HG02981 (cell line): ENCODE measurements around the gene SCNN1A.

Source experiments
- ATAC-seq: cut with Tn5 transposase; IDR thresholded peaks from one replicate; pipeline ENCODE4 v1.9.1; 2021; ENCODE audit warnings: mild to moderate bottlenecking, moderate library complexity; ENCODE audit not compliant: unreplicated experiment

The SCNN1A gene

GRCh38 chr12:6335451-6336078, 39.8 kb downstream of the SCNN1A start:
- peak; percentile 76 for ATAC-seq

DNA sequence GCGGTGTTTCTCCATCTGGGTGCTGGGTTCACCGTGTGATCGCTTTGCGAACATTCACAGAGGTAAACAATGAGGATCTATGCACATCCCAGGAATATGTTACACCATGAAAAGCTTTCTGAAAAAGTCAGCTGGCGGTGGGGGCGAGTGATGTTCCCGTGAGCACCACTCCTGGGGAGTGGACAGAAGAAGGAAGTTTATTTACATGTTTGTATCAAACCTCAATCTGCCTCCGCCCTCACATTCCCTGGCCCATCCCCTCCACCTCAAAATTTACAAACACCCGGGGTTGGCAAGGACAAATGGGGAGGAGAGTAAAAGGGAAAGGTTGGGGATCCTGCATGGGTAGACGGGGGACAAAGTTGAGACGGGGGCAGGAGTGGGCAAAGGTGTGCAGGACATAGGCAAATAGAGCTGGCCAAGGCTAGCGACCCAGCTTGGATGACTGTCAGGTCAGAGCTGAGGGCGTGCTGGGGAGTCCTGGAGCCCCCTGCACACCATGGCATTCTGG, 40.4 kb downstream of the SCNN1A start:
- no peak for ATAC-seq

DNA sequence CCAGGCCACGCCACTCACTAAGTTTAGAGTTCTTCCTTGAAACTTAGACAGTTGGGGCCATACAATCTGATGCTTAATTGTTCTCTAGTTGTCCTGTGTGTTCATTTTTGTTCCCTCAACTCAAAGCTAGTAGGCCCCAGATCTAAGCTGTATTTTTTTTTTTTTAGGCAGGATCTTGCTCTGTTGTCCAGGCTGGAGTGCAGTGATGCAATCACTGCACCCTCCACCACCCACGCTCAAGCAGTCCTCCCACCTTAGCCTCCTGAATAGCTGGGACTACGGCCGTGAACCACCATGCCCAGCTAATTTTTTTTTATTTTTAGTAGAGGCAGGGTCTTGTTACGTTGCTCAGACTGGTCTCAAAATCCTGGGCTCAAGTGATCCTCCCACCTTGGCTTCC, 41.0 kb downstream of the SCNN1A start:
- no peak for ATAC-seq

- no peak for ATAC-seq
Observed at GRCh38 chr12:6333566-6333965, 41.8 kb downstream of the SCNN1A start.

- no peak for ATAC-seq
Observed at GRCh38 chr12:6333029-6333428, 42.3 kb downstream of the SCNN1A start.

GRCh38 chr12:6332459-6332858, 42.9 kb downstream of the SCNN1A start:
- ATAC-seq = no peak

DNA sequence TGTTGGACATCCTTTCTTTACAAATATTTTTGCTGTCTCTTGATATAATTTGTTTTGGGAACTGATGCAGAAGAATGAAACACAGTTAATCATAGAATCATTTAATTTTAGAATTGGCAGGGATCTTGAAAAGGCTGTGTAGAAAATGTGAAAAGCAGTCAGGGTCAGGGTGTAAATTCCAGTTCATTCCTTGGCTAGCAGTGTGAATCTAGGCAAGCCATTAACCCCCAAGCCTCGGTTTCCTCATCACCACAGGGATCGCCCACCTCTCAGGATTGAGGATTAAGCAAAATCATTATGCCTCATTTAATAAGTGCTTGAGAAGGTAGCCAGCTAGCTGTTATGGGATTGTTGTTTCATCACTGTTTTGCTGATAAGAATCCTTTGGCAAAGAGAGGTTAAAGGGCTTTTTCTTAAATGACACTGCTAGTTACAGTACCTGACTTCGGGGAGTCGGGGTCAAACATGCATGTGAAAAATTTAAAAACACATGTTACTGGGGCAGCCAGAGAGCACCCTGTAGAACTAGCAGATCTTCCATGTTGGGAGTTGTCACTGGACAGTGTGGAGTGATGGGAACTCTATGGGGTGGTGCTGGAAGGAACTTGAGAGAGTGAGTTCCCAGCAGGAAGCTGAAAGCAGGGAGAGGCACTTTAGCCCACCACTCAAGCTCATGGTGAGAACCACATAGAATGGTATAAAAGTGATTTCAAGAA, 44.2 kb downstream of the SCNN1A start:
- ATAC-seq = no peak

- ATAC-seq = peak; percentile 48
Observed at GRCh38 chr12:6330192-6330591, 45.2 kb downstream of the SCNN1A start.

DNA sequence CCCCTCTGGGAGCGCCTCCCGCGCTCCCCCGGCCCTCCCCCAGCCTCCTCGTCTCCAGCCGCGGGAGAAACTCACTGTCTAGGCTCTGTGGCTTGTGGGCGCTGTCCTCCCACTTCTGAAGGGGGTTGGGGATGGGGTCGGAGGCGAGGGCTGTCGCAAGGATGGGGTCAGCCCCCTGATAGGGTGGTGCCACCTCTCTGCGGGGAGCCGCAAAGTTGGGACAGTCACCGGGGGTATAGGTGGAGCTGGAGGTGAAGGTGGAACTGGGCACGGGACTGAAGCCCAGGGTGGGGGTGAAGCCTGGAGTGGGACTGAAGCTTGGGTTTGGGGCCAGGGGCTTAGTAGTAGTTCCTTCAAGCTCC, 45.7 kb downstream of the SCNN1A start:
- no peak for ATAC-seq

- ATAC-seq = no peak
Observed at GRCh38 chr12:6328945-6329702, 46.2 kb downstream of the SCNN1A start.

DNA sequence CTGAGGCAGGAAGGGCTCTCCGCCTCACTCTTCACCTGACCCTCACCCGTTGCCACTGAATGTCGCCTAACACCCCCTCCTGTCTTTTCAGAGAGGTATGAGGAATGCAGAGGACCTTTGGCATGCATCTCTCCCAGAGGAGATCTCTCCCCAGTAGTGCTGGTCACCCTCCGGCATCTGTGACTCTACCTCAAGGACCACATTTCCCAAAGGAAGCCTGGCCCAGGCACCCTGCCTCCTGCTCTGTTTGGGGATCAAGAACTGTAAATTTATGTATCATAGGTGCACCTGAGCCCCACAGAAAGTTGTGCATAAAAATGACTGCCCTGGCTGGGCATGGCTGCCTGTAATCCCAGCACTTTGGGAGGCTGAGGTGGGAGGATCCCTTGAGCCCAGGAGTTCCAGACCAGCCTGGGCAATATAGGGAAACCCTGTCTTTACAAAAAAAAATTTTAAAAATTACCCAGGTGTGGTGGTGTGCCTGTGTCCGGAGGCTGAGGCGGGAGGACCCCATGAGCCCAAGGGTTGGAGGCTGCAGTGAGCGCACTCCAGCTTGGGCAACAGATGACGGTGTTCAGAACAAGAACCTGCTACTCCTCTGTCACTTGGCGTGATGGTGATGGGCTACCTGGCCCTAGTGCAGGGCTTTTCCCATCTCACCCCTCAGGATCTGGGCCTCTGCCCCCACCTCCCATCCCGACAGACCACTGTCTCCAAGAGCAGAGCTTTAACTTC, 47.2 kb downstream of the SCNN1A start:
- ATAC-seq = no peak

DNA sequence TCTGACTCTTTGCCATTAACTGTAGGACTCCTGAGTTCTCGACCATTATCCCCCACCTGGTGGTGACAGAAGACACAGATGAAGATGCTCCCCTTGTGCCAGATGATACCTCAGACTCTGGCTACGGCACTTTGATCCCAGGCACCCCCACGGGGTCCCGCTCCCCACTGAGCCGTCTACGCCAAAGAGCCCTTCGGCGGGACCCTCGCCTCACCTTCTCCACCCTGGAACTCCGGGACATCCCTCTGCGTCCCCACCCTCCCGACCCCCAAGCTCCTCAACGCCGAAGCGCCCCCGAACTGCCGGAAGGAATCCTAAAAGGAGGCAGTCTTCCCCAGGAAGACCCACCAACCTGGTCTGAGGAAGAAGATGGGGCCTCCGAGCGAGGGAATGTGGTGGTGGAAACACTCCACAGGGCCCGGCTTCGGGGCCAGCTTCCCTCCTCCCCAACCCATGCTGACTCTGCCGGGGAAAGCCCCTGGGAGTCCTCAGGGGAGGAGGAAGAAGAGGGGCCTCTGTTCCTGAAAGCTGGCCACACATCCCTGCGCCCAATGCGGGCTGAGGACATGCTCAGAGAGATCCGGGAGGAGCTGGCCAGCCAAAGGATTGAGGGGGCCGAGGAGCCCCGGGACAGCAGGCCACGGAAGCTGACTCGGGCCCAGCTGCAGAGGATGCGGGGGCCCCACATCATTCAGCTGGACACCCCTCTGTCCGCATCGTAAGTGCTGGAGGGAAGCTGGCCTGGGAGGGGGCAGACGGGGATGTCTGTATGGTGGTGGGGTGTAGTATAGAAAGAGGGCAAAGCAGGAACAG, 47.9 kb downstream of the SCNN1A start:
- ATAC-seq = no peak

DNA sequence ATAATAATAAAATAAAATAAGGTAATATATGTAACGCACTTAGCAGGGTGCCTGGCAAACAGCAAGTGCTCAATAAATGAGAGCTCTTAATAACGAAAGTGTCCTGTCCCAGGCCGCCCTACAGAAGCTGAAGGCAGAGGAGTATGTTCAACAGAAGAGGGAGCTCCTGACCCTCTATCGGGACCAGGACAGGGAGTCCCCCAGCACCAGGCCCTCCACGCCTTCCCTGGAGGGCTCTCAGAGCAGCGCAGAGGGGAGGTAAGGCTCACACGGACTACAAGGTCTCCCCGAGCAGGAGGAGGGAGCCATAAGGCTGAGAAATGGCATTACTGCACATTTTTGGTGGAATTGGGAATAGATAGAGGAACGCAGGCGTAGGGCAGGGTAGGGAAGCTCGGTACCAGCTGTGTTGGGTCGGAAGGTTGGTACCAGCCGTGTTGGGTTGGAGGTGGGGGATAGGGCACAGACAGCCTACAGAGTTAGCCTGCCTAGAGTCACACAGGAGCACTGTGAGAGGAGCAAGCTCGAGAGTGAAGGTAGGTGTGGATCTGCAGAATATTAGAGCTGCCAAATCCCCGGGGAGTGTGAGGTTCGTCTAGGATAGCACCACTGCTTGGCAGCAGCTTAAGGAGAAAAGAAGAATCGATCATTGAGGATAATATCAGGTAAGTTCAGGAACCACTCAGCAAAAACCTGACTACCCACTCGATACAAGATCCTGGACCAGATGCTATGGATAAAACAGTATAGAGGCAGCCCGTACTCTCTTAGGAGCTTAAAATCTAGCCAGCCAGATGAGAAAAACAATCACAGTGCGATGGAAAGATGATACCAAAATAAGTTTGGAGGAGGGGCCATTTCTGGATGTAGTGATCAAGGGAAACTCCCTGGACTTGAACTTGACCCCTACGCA, 48.8 kb downstream of the SCNN1A start:
- ATAC-seq = no peak

DNA sequence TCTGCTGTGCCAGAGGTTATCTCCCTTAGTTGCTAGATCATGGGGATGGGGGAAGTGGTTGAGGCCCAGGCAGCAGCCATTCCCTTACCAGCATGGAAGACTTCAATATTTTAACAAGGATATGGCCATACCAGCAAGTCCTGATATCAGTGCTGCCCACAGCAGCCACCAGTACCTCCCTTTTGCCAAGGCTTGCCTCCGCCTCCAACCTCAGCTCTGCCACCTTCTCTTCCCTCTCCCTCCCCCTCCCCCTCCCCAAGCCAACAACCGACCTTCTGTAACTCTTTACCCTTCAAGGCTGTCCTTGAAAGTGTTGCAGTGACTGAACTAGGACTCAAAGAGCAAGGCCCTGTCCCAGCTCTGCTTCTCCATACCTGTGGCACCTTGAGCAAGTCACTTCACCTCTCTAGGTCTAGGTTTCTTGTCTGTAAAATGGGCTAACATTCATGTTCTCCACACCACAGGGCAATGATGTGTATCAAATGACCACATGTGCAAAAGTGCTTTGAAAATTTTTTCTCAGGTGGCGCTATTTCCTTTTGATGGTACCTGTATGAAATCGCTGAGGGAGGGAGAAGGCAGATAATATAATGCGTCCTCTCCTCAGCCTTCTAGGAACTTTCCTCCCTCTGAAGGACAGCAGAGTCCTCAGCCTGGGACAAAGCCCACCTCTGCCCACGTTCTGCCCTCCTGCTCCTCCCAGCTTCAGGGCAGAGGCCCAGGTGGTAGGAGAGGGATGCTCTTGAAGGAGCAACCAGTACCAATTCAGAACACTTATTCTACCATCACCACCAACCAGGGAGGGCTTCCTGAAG, 50.2 kb downstream of the SCNN1A start:
- ATAC-seq = no peak

DNA sequence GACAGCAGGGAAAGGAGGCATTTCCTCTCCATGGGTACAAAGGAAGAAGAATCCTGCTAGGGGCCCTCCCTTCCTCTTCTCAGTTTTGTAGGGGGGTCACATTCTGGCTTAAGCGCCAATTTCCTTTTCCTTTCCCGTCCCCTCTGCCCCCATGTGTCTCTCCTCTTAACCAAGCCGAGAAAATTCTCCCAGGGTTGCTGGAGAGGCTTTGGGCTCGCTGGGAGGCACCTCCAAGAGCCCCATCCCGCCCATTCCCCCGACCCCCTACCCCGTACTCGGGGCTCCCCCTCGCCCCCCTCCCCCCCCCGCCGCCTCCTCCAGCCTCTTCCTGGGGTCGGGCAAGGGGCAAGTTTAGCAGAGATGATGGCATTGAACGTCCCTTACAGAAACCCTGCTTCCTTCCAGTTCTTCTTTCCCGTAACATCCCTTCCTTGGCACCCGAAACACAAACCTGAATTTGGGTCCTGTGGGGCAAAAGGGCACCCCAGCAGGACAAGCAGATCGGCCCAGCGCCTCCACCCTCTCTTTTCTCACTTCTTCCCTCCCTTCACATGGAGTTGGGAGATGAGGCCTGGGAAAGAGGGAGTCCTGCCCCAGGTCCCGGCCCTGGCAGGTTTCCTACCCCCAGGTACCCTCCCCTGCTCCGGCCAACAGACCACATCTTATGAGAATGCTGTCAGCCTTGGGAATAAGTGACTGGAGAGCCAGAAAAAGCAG, 51.2 kb downstream of the SCNN1A start:
- ATAC-seq = no peak

DNA sequence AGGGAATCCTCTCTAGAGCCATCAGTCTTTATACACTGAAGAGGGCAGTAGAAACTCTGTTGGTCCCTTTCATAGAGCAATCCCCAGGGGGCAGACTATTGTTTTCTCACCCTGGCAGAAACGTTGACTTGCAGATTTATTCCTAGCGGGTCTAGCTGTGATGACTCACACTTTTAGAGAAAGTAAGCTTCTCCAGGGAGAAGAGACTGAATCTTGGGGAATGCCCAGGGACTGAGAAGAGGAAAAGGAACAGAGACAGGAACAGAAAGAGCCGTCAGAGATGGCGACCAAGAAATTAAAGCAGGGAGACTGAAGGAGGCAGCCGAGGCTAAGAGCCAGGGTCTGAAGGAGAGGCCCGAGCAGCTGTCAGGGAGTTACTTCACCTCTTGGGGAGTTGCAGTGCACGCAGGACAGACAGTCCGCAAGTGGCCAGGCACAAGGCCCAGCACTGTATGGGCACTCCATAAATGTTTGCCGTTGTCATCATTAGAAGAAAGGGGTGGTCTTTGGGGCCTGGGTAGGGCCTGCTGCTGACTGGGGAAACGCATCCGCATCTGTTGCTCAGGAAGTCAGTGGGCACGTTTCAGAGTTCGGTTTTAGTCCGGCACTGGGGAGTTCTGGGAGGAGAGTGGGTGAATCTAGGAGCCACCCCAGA, 51.9 kb downstream of the SCNN1A start:
- ATAC-seq = peak; percentile 78

DNA sequence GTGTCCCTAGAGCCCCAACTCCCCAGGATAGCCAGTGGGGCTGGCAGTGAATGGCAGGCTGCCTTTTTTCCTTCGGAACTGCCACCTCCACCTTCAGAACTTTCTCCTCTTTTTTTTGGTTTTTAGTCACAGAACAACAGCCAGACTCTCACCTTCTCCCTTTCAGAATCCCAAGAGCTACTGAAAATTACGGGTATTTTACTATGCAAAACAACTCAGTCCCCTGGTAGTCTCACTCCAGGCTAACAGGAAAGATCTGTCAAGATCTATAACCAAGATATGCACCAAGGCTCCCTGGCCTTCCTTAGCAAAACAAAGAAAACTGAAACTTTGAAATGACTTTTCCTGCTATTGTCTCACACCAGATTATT, 52.4 kb downstream of the SCNN1A start:
- peak; percentile 16 for ATAC-seq
